Neuronal stem cell (in vitro differentiated cells): ENCODE results near the gene PRKAR2A.

Source experiments
- DNase-seq: peaks from one replicate; pipeline ENCODE4 v3.0.0-alpha.2; 2013; ENCODE audit warnings: low spot score
- H2AFZ ChIP-seq: one replicate; pipeline ENCODE4 v1.6.1; 2013; ENCODE audit warnings: mild to moderate bottlenecking, low read length, inconsistent platforms
- H2AK5ac ChIP-seq: 2 replicates; pipeline ENCODE4 v1.6.1; 2013; ENCODE audit warnings: low read depth, mild to moderate bottlenecking, inconsistent platforms, low read length, moderate library complexity, mixed read lengths
- H2BK120ac ChIP-seq: 2 replicates; pipeline ENCODE4 v1.6.1; 2013; ENCODE audit warnings: low read depth, mild to moderate bottlenecking, inconsistent platforms, low read length, moderate library complexity, mixed read lengths
- H2BK12ac ChIP-seq: one replicate; pipeline ENCODE4 v1.6.1; 2013; ENCODE audit warnings: low read length, inconsistent platforms
- H2BK15ac ChIP-seq: 2 replicates; pipeline ENCODE4 v1.6.1; 2013; ENCODE audit warnings: mild to moderate bottlenecking, low read length, inconsistent platforms, mixed read lengths
- H2BK5ac ChIP-seq: one replicate; pipeline ENCODE4 v1.6.1; 2013; ENCODE audit warnings: inconsistent platforms, mild to moderate bottlenecking, low read length, moderate library complexity
- H3K14ac ChIP-seq: one replicate; pipeline ENCODE4 v1.6.1; 2013; ENCODE audit warnings: low read length, inconsistent platforms
- H3K18ac ChIP-seq: 2 replicates; pipeline ENCODE4 v1.6.1; 2013; ENCODE audit warnings: low read length, inconsistent platforms
- H3K23ac ChIP-seq: 2 replicates; pipeline ENCODE4 v1.6.1; 2013; ENCODE audit warnings: low read depth, mild to moderate bottlenecking, mixed read lengths, low read length, inconsistent platforms; ENCODE audit not compliant: poor library complexity
- H3K27ac ChIP-seq: replicated peaks from 3 replicates; pipeline ENCODE4 v1.5.1; 2013; ENCODE audit warnings: low read length, inconsistent platforms
- H3K27me3 ChIP-seq, 3 experiments: 2 replicates each; pipeline ENCODE4 v1.6.1; 2013; ENCODE audit warnings: low read length in 3 of 3, mild to moderate bottlenecking in 2 of 3, inconsistent platforms in 1 of 3, low read depth in 1 of 3, mixed read lengths in 1 of 3, moderate library complexity in 1 of 3; ENCODE audit not compliant: control insufficient read depth in 3 of 3, insufficient read depth in 3 of 3
- H3K36me3 ChIP-seq, 2 donors: replicated peaks in 1 of 2; 2 replicates each; pipeline ENCODE4 v1.6.1; 2013; ENCODE audit warnings: low read length in 2 of 2; ENCODE audit not compliant: control insufficient read depth in 2 of 2, insufficient read depth in 2 of 2
- H3K4ac ChIP-seq: 2 replicates; pipeline ENCODE4 v1.6.1; 2013; ENCODE audit warnings: inconsistent platforms, mild to moderate bottlenecking, low read length, moderate library complexity
- H3K4me1 ChIP-seq, 2 donors: 1 replicate in 1 of 2; 2 replicates in 1 of 2; pipeline ENCODE4 v1.6.1; 2013; ENCODE audit warnings: low read length in 2 of 2, low read depth in 1 of 2; ENCODE audit not compliant: control insufficient read depth in 2 of 2, insufficient read depth in 1 of 2
- H3K4me2 ChIP-seq: one replicate; pipeline ENCODE4 v1.6.1; 2013; ENCODE audit warnings: mild to moderate bottlenecking, low read length, inconsistent platforms; ENCODE audit not compliant: insufficient read depth, poor library complexity, severe bottlenecking
- H3K4me3 ChIP-seq, 2 donors: 2 replicates each; pipeline ENCODE4 v1.5.1; 2013; ENCODE audit warnings: low read length in 2 of 2, mild to moderate bottlenecking in 2 of 2, inconsistent platforms in 1 of 2, moderate library complexity in 1 of 2
- H3K79me1 ChIP-seq: one replicate; pipeline ENCODE4 v1.6.1; 2013; ENCODE audit warnings: low read depth, mild to moderate bottlenecking, inconsistent platforms, low read length, moderate library complexity
- H3K9ac ChIP-seq: one replicate; pipeline ENCODE4 v1.6.1; 2013; ENCODE audit warnings: mild to moderate bottlenecking, low read depth, low read length, inconsistent platforms; ENCODE audit not compliant: poor library complexity
- H3K9me3 ChIP-seq, 2 donors: replicated peaks in 1 of 2; 2 replicates each; pipeline versions ENCODE3 to v1.6.1; 2013; ENCODE audit warnings: low read length in 2 of 2, mild to moderate bottlenecking in 2 of 2, inconsistent platforms in 1 of 2, low read depth in 1 of 2, mixed read lengths in 1 of 2, moderate library complexity in 1 of 2; ENCODE audit not compliant: control insufficient read depth in 2 of 2, insufficient read depth in 1 of 2
- H4K8ac ChIP-seq: one replicate; pipeline ENCODE4 v1.6.1; 2013; ENCODE audit warnings: low read depth, mild to moderate bottlenecking, inconsistent platforms, low read length, moderate library complexity
- H4K91ac ChIP-seq: one replicate; pipeline ENCODE4 v1.6.1; 2013; ENCODE audit warnings: low read length, low read depth, mild to moderate bottlenecking, inconsistent platforms; ENCODE audit not compliant: poor library complexity
- WGBS, 2 donors: extraction: QIAGEN DNeasy Blood & Tissue Kit; methylation state at CpG; one replicate each; pipeline ENCODE4 v1.1.7; 2013; ENCODE audit warnings: missing lambda C conversion rate in 2 of 2, mixed read lengths in 1 of 2; ENCODE audit not compliant: insufficient read length in 2 of 2, insufficient replicate concordance in 1 of 2; ENCODE audit errors: extremely low coverage in 2 of 2; 5-methylcytosine and 5-hydroxymethylcytosine counted together

PRKAR2A gene

GRCh38 chr3:48858709-48859108, 11.0 kb upstream of the PRKAR2A start:
- H2BK12ac ChIP-seq = no peak overlapping the region

GRCh38 chr3:48857641-48858040, 10.0 kb upstream of the PRKAR2A start:
- no peak overlapping the region for H2AK5ac ChIP-seq

More at GRCh38 chr3:48858709-48859108, 11.0 kb upstream of the PRKAR2A start:
- Histone ChIP-seq H2BK15ac (no peak overlapping the region), H3K36me3 (no peaks in the 10 kb centered on the region), H3K9ac (no peak overlapping the region), H4K91ac (no peak overlapping the region), H2BK5ac (no peak overlapping the region), H3K79me1 (no peaks in the 10 kb centered on the region), H3K23ac (no peak overlapping the region), H3K4me1 (peaks cover 0 to 4% of the 10 kb centered on the region in 2 donors), H3K14ac (no peak overlapping the region), H3K4ac (no peak overlapping the region), H4K8ac (no peak overlapping the region), H2AFZ (no peak overlapping the region), H3K27me3 (no peaks in the 10 kb centered on the region), H3K4me2 (no peak overlapping the region), H3K4me3 (no peak overlapping the region), H3K9me3 (no peaks in the 10 kb centered on the region), H3K27ac (no peak overlapping the region), H3K18ac (no peak overlapping the region), H2BK120ac (no peak overlapping the region), H2AK5ac (no peak overlapping the region)
- no peak for DNase-seq
- no CpG with 5 or more reads among the region's 2 CpGs for WGBS, 2 donors

GRCh38 chr3:48856469-48856868, 8.8 kb upstream of the PRKAR2A start:
- no peak for DNase-seq
- Histone ChIP-seq H2BK120ac (no peak overlapping the region), H3K27me3 (no peaks in the 10 kb centered on the region), H3K79me1 (no peaks in the 10 kb centered on the region), H3K18ac (no peak overlapping the region), H3K4me2 (no peak overlapping the region), H4K8ac (no peak overlapping the region), H3K9ac (no peak overlapping the region), H2BK12ac (no peak overlapping the region), H3K23ac (no peak overlapping the region), H4K91ac (no peak overlapping the region), H2BK5ac (no peak overlapping the region), H3K36me3 (no peaks in the 10 kb centered on the region), H2AK5ac (no peak overlapping the region), H2AFZ (peak overlapping the region; percentile 74), H2BK15ac (no peak overlapping the region), H3K9me3 (no peaks in the 10 kb centered on the region), H3K4me3 (no peak overlapping the region), H3K27ac (no peak overlapping the region), H3K14ac (no peak overlapping the region), H3K4me1 (peaks cover 3 to 6% of the 10 kb centered on the region in 2 donors), H3K4ac (no peak overlapping the region)
- WGBS, 2 donors = no CpG with 5 or more reads among the region's 4 CpGs

More at GRCh38 chr3:48857641-48858040, 10.0 kb upstream of the PRKAR2A start:
- H3K4me2 ChIP-seq = no peak overlapping the region
- no peaks in the 10 kb centered on the region for H3K36me3 ChIP-seq
- no peak for DNase-seq
- no peaks in the 10 kb centered on the region for H3K79me1 ChIP-seq
- no peak overlapping the region for H3K4ac ChIP-seq
- no peak overlapping the region for H4K8ac ChIP-seq
- H3K27ac ChIP-seq = no peak overlapping the region
- peaks cover 0 to 4% of the 10 kb centered on the region in 2 donors for H3K4me1 ChIP-seq
- H3K9ac ChIP-seq = no peak overlapping the region
- H2BK15ac ChIP-seq = no peak overlapping the region
- H3K9me3 ChIP-seq = no peaks in the 10 kb centered on the region
- no peak overlapping the region for H3K14ac ChIP-seq
- H2BK5ac ChIP-seq = no peak overlapping the region
- no peaks in the 10 kb centered on the region for H3K27me3 ChIP-seq
- WGBS, 2 donors = no CpG with 5 or more reads among the region's 2 CpGs
- no peak overlapping the region for H2BK12ac ChIP-seq
- H3K4me3 ChIP-seq = no peak overlapping the region
- no peak overlapping the region for H3K23ac ChIP-seq
- H2BK120ac ChIP-seq = no peak overlapping the region
- H2AFZ ChIP-seq = no peak overlapping the region
- no peak overlapping the region for H3K18ac ChIP-seq
- H4K91ac ChIP-seq = no peak overlapping the region

DNA sequence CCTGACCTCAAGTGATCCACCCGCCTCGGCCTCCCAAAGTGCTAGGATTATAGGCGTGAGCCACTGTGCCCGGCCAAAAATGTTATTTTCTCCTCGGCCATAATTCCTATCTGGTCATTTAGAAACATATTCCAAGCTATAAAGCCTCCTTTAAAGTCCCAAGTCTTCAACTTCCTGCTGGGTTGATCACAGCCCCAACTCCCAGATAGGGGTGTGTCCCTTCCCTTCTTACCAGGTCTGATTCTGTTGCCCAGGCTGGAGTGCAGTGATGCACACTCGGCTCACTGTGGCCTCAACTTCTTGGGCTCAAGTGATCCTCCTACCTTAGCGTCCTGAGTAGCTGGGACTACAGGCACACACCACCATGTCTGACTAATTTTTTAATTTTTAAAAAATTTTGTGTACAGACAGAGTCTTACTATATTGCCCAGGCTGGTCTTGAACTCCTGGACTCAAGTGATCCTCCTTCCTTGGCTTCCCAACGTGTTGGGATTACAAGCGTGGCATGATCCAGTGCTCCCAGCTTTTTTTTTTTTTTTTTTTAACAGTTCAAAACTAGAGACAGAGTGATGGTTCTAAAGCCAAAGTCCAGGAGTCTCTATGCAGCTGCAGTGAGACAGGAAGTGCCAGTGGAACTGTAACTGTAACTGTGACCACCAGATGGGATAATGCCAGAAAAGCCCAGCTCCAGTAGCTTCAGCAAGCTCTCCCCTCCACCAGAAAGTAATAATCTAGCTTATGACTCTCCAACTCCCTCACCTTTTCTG, 8.2 kb upstream of the PRKAR2A start:
- Histone ChIP-seq H3K79me1 (no peaks in the 10 kb centered on the region), H4K8ac (no peak overlapping the region), H3K9me3 (no peaks in the 10 kb centered on the region), H3K14ac (no peak overlapping the region), H3K18ac (no peak overlapping the region), H2AK5ac (no peak overlapping the region), H3K4ac (no peak overlapping the region), H3K36me3 (no peaks in the 10 kb centered on the region), H3K27me3 (no peaks in the 10 kb centered on the region), H3K4me1 (peaks cover 7 to 10% of the 10 kb centered on the region in 2 donors), H2AFZ (peak overlapping the region; percentile 74), H2BK15ac (no peak overlapping the region), H3K9ac (no peak overlapping the region), H4K91ac (no peak overlapping the region), H2BK120ac (no peak overlapping the region), H3K4me3 (no peak overlapping the region), H3K4me2 (no peak overlapping the region), H2BK5ac (no peak overlapping the region), H2BK12ac (no peak overlapping the region), H3K27ac (no peak overlapping the region), H3K23ac (no peak overlapping the region)
- DNase-seq = no peak
- WGBS, 2 donors = no CpG with 5 or more reads among the region's 9 CpGs
